WTC11 (cell line): ENCODE data around the gene PPP2R5E. TPM values are rescaled to one million over a fixed set of nuclear protein-coding genes. Genes with fewer than 3 reads are reported as not detected.

ENCODE experiments used
- ATAC-seq: fragments of 200-7000 bp; cut with Tn5 transposase; 2 replicates; pipeline ENCODE4 v1.10.0; 2021; ENCODE audit warnings: mild to moderate bottlenecking, moderate library complexity
- CTCF ChIA-PET: fragments of 300-600 bp; sonication (Branson Sonifier 250); formaldehyde crosslinking; loops from one replicate; lab custom pipeline; 2021; ENCODE audit warnings: antibody characterized with exemption; lab: Charles Lee
- POLR2A ChIA-PET: fragments of 350-600 bp; sonication (Branson Sonifier 250); formaldehyde crosslinking; loops from one replicate; lab custom pipeline; 2021; ENCODE audit warnings: antibody characterized with exemption; lab: Charles Lee
- DNase-seq: peaks from one replicate; pipeline ENCODE4 v3.0.0; 2021; ENCODE audit warnings: low spot score
- H3K27ac Mint-ChIP-seq: 2 replicates; pipeline ENCODE4 v1.8.0; 2021; ENCODE audit warnings: mixed read lengths
- H3K27me3 Mint-ChIP-seq: 2 replicates; pipeline ENCODE4 v1.8.0; 2021; ENCODE audit warnings: low read depth, mild to moderate bottlenecking, moderate library complexity, mixed read lengths
- H3K36me3 Mint-ChIP-seq: 2 replicates; pipeline ENCODE4 v1.8.0; 2021; ENCODE audit warnings: mixed read lengths
- H3K4me1 Mint-ChIP-seq: 2 replicates; pipeline ENCODE4 v1.8.0; 2022; ENCODE audit warnings: mixed read lengths
- H3K4me3 Mint-ChIP-seq: 2 replicates; pipeline ENCODE4 v1.8.0; 2021; ENCODE audit warnings: mild to moderate bottlenecking, moderate library complexity, mixed read lengths
- H3K9me3 Mint-ChIP-seq: 2 replicates; pipeline ENCODE4 v1.8.0; 2021; ENCODE audit warnings: mixed read lengths
- ATF1 ChIP-seq: sonication (generic); formaldehyde crosslinking; IDR thresholded peaks from 2 replicates; pipeline ENCODE4 v1.8.1; 2023; ENCODE audit warnings: mild to moderate bottlenecking, moderate library complexity, missing genetic modification reagents
- CREM ChIP-seq: sonication (generic); formaldehyde crosslinking; IDR thresholded peaks from 2 replicates; pipeline ENCODE4 v1.8.1; 2022; ENCODE audit warnings: mild to moderate bottlenecking, missing genetic modification reagents, moderate library complexity
- ELF4 ChIP-seq: sonication (generic); formaldehyde crosslinking; IDR thresholded peaks from 2 replicates; pipeline ENCODE4 v1.8.1; 2022; ENCODE audit warnings: low read depth, mild to moderate bottlenecking, moderate library complexity, missing genetic modification reagents
- GRHL2 ChIP-seq: fragments of 250-450 bp; sonication (Bioruptor Pico); IDR thresholded peaks from 2 replicates; pipeline ENCODE4 v1.8.0; 2022; ENCODE audit warnings: mild to moderate bottlenecking, moderate library complexity; ENCODE audit not compliant: insufficient replicate concordance, severe bottlenecking
- GTF2I ChIP-seq: fragments of 250-450 bp; sonication (Bioruptor Pico); conservative IDR thresholded peaks from 2 replicates; pipeline ENCODE4 v1.4.0; 2021; ENCODE audit warnings: mild to moderate bottlenecking
- NFE2L1 ChIP-seq: sonication (generic); formaldehyde crosslinking; IDR thresholded peaks from 2 replicates; pipeline ENCODE4 v1.8.1; 2023; ENCODE audit warnings: missing genetic modification reagents
- NFYB ChIP-seq: sonication (generic); formaldehyde crosslinking; conservative IDR thresholded peaks from 2 replicates; pipeline ENCODE4 v1.8.0; 2022; ENCODE audit warnings: low read depth, missing genetic modification reagents
- NR2C2 ChIP-seq: sonication (generic); formaldehyde crosslinking; IDR thresholded peaks from 2 replicates; pipeline ENCODE4 v1.8.0; 2022; ENCODE audit warnings: mild to moderate bottlenecking, missing genetic modification reagents
- SOX15 ChIP-seq: fragments of 250-450 bp; sonication (Bioruptor Pico); IDR thresholded peaks from 2 replicates; pipeline ENCODE4 v1.9.0; 2021; ENCODE audit warnings: mild to moderate bottlenecking
- TCF7 ChIP-seq: sonication (generic); formaldehyde crosslinking; IDR thresholded peaks from 2 replicates; pipeline ENCODE4 v1.8.0; 2022; ENCODE audit warnings: mild to moderate bottlenecking, low read depth, missing genetic modification reagents, moderate library complexity
- ZNF671 ChIP-seq: fragments of 250-450 bp; sonication (Bioruptor Pico); IDR thresholded peaks from 2 replicates; pipeline ENCODE4 v1.8.0; 2021; ENCODE audit warnings: mild to moderate bottlenecking
- total RNA-seq: library from RNA; stranded (reverse); gene quantifications from 3 replicates; pipeline ENCODE4 v1.2.3, GENCODE V29; 2021
- TF ChIP-seq, protein P1 (sequence below): sonication (generic); formaldehyde crosslinking; IDR thresholded peaks from 2 replicates; pipeline ENCODE4 v1.8.1; 2022; ENCODE audit warnings: low read depth, missing genetic modification reagents, borderline replicate concordance
- TF ChIP-seq, protein P2 (sequence below): sonication (generic); formaldehyde crosslinking; IDR thresholded peaks from 2 replicates; pipeline ENCODE4 v1.8.1; 2023; ENCODE audit warnings: mild to moderate bottlenecking, missing genetic modification reagents, moderate library complexity
- TF ChIP-seq, protein P3 (sequence below): fragments of 250-450 bp; sonication (Bioruptor Pico); IDR thresholded peaks from 2 replicates; pipeline ENCODE4 v1.9.0; 2021; ENCODE audit warnings: mild to moderate bottlenecking
- TF ChIP-seq, protein P4 (sequence below): sonication (generic); formaldehyde crosslinking; conservative IDR thresholded peaks from 2 replicates; pipeline ENCODE4 v1.8.1; 2022; ENCODE audit warnings: mild to moderate bottlenecking, missing genetic modification reagents
- TF ChIP-seq, protein P5 (sequence below): fragments of 250-450 bp; sonication (Bioruptor Pico); IDR thresholded peaks from 2 replicates; pipeline ENCODE4 v1.9.0; 2021; ENCODE audit warnings: mild to moderate bottlenecking, borderline replicate concordance
- TF ChIP-seq, protein P6 (sequence below): sonication (generic); formaldehyde crosslinking; IDR thresholded peaks from 2 replicates; pipeline ENCODE4 v1.8.1; 2022; ENCODE audit warnings: mild to moderate bottlenecking, moderate library complexity, missing genetic modification reagents

Gene PPP2R5E
- total RNA-seq, 1 experiment from 2014 or later = 59.0 TPM

DNA sequence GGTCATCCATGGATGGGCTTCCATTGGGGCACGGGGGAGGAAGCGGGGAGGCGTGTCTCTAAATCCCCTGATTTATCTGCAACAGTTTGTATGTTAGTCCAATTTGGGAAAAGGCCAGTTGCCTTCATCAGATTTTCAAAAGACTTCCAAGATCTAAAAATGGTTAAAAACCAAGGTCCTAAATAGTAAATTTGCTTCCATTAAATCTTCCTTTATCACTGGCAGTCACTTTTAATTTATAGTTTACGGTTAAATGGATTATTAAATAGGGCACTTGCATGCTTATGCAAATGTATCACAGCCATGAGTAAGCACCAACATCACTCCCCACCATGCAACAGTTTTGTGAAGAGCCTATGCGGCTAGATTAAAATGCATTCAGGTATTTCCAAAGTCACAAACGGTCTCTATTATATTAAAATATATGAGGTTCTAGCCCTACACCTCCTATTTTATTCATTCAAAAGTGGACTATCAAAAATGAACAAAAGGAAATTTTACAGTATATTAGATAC is 116.3 kb downstream of the PPP2R5E start:
- TF ChIP-seq, protein P1, sequence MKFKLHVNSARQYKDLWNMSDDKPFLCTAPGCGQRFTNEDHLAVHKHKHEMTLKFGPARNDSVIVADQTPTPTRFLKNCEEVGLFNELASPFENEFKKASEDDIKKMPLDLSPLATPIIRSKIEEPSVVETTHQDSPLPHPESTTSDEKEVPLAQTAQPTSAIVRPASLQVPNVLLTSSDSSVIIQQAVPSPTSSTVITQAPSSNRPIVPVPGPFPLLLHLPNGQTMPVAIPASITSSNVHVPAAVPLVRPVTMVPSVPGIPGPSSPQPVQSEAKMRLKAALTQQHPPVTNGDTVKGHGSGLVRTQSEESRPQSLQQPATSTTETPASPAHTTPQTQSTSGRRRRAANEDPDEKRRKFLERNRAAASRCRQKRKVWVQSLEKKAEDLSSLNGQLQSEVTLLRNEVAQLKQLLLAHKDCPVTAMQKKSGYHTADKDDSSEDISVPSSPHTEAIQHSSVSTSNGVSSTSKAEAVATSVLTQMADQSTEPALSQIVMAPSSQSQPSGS (CRISPR knock-in tag) = no peak
- TF ChIP-seq ATF1 (CRISPR knock-in tag) (no peak), NFYB (CRISPR knock-in tag) (no peak), CREM (CRISPR knock-in tag) (no peak), TCF7 (CRISPR knock-in tag) (no peak), NFE2L1 (CRISPR knock-in tag) (no peak), GTF2I (no peak), SOX15 (CRISPR knock-in tag) (no peak), GRHL2 (CRISPR knock-in tag) (no peak)
- TF ChIP-seq, protein P2, sequence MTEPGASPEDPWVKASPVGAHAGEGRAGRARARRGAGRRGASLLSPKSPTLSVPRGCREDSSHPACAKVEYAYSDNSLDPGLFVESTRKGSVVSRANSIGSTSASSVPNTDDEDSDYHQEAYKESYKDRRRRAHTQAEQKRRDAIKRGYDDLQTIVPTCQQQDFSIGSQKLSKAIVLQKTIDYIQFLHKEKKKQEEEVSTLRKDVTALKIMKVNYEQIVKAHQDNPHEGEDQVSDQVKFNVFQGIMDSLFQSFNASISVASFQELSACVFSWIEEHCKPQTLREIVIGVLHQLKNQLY (CRISPR knock-in tag) = no peak
- TF ChIP-seq, protein P3, sequence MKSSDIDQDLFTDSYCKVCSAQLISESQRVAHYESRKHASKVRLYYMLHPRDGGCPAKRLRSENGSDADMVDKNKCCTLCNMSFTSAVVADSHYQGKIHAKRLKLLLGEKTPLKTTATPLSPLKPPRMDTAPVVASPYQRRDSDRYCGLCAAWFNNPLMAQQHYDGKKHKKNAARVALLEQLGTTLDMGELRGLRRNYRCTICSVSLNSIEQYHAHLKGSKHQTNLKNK (CRISPR knock-in tag) = no peak
- TF ChIP-seq, protein P4, sequence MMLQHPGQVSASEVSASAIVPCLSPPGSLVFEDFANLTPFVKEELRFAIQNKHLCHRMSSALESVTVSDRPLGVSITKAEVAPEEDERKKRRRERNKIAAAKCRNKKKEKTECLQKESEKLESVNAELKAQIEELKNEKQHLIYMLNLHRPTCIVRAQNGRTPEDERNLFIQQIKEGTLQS (CRISPR knock-in tag) = no peak
- TF ChIP-seq, protein P5, sequence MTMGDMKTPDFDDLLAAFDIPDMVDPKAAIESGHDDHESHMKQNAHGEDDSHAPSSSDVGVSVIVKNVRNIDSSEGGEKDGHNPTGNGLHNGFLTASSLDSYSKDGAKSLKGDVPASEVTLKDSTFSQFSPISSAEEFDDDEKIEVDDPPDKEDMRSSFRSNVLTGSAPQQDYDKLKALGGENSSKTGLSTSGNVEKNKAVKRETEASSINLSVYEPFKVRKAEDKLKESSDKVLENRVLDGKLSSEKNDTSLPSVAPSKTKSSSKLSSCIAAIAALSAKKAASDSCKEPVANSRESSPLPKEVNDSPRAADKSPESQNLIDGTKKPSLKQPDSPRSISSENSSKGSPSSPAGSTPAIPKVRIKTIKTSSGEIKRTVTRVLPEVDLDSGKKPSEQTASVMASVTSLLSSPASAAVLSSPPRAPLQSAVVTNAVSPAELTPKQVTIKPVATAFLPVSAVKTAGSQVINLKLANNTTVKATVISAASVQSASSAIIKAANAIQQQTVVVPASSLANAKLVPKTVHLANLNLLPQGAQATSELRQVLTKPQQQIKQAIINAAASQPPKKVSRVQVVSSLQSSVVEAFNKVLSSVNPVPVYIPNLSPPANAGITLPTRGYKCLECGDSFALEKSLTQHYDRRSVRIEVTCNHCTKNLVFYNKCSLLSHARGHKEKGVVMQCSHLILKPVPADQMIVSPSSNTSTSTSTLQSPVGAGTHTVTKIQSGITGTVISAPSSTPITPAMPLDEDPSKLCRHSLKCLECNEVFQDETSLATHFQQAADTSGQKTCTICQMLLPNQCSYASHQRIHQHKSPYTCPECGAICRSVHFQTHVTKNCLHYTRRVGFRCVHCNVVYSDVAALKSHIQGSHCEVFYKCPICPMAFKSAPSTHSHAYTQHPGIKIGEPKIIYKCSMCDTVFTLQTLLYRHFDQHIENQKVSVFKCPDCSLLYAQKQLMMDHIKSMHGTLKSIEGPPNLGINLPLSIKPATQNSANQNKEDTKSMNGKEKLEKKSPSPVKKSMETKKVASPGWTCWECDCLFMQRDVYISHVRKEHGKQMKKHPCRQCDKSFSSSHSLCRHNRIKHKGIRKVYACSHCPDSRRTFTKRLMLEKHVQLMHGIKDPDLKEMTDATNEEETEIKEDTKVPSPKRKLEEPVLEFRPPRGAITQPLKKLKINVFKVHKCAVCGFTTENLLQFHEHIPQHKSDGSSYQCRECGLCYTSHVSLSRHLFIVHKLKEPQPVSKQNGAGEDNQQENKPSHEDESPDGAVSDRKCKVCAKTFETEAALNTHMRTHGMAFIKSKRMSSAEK = no peak
- TF ChIP-seq, all 79 proteins: peak for 0
- no peak for DNase-seq
- ATAC-seq = no peak
- ChIA-PET CTCF (no interaction called here), POLR2A (interaction anchor here (0.5 kb wide), 1 partner anchor 116 kb away, joined by 5 read pairs; no protein-coding TSS in a partner anchor)
- peaks cover 1% of the 10 kb centered on the region; the same call in 1 of the 2 replicates for H3K36me3 Mint-ChIP-seq
- peaks cover 8% of the 10 kb centered on the region for H3K4me1 Mint-ChIP-seq
- H3K27ac Mint-ChIP-seq = no peak overlapping the region
- no peaks in the 10 kb centered on the region for H3K27me3 Mint-ChIP-seq
- H3K9me3 Mint-ChIP-seq = peaks cover 5% of the 10 kb centered on the region
- H3K4me3 Mint-ChIP-seq = no peak overlapping the region

DNA sequence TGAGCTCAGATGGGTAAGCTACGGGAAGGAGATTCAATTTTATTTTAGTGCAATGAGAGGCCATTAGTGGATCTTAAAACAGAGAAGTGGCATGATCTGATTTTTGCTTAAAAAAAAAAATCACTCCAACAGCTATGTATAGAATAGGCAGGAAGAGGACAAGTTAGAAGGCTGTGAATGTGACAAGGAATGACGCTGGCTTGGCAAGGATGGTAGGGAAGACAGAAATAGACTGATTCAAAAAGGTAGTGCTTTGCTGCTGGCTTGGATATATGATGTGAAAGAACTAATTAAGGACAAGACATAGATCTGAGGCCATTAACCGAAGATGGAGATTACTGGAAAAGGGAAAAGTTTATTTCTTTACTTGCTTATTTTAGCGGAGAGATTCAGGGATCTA is 119.3 kb downstream of the PPP2R5E start:
- no peak overlapping the region for H3K27ac Mint-ChIP-seq

More for the DNA sequence above, 119.3 kb downstream of the PPP2R5E start:
- peaks cover 9% of the 10 kb centered on the region for H3K36me3 Mint-ChIP-seq
- H3K4me3 Mint-ChIP-seq = no peak overlapping the region
- POLR2A ChIA-PET = interaction anchor here (0.6 kb wide), 1 partner anchor 190 kb away, joined by 3 read pairs; no protein-coding TSS in a partner anchor
- DNase-seq = no peak
- H3K27me3 Mint-ChIP-seq = no peaks in the 10 kb centered on the region
- peaks cover 8% of the 10 kb centered on the region for H3K4me1 Mint-ChIP-seq
- CTCF ChIA-PET = no interaction called here
- no peak for ATAC-seq
- peaks cover 5% of the 10 kb centered on the region for H3K9me3 Mint-ChIP-seq
- TF ChIP-seq, protein P2 (CRISPR knock-in tag) = no peak
- TF ChIP-seq NR2C2 (CRISPR knock-in tag) (no peak), ELF4 (CRISPR knock-in tag) (no peak), ZNF671 (CRISPR knock-in tag) (no peak)
- TF ChIP-seq, protein P6, sequence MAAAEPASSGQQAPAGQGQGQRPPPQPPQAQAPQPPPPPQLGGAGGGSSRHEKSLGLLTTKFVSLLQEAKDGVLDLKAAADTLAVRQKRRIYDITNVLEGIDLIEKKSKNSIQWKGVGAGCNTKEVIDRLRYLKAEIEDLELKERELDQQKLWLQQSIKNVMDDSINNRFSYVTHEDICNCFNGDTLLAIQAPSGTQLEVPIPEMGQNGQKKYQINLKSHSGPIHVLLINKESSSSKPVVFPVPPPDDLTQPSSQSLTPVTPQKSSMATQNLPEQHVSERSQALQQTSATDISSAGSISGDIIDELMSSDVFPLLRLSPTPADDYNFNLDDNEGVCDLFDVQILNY (CRISPR knock-in tag) = no peak
